ENCODE results near the gene SCUBE2.
"Not testable (repeated sequence)": the region's sequence is repeated elsewhere in the genome, so short reads cannot be mapped to it uniquely, and the experiment has no call there.

Gene SCUBE2

GRCh38 chr11:8985462-8985861, 105.9 kb downstream of the SCUBE2 start:
- no peak for TF ChIP-seq CTCF (conservative IDR thresholded peaks at IDR 0.05)
- H3K27ac ChIP-seq = no peak overlapping the region

- TF ChIP-seq CTCF (conservative IDR thresholded peaks at IDR 0.05) = no peak
- H3K27ac ChIP-seq = no peak overlapping the region
These were observed 107.8 kb downstream of the SCUBE2 start for GRCh38 chr11:8983552-8983951.

GRCh38 chr11:8980485-8980884, 110.9 kb downstream of the SCUBE2 start:
- TF ChIP-seq CTCF (conservative IDR thresholded peaks at IDR 0.05) = no peak
- no peak overlapping the region for H3K27ac ChIP-seq

- not testable (repeated sequence) for H3K27ac ChIP-seq
These were observed 112.0 kb downstream of the SCUBE2 start for GRCh38 chr11:8979365-8979764.

- H3K27ac ChIP-seq = no peak overlapping the region
- no peak for TF ChIP-seq CTCF (conservative IDR thresholded peaks at IDR 0.05)
These were observed 118.3 kb downstream of the SCUBE2 start for GRCh38 chr11:8973121-8973520.

GRCh38 chr11:8971924-8972316, 119.5 kb downstream of the SCUBE2 start:
- no peak for TF ChIP-seq CTCF (conservative IDR thresholded peaks at IDR 0.05)

GRCh38 chr11:8971196-8971923, 120.0 kb downstream of the SCUBE2 start:
- H3K27ac ChIP-seq = no peak overlapping the region
- no peak for TF ChIP-seq CTCF (conservative IDR thresholded peaks at IDR 0.05)

More at GRCh38 chr11:8971924-8972316, 119.5 kb downstream of the SCUBE2 start:
- no peak overlapping the region for H3K27ac ChIP-seq
